WTC11 (cell line): ENCODE results near the gene PHAF1. TPM values are rescaled to one million over a fixed set of nuclear protein-coding genes. Genes with fewer than 3 reads are reported as not detected.
A peak's percentile ranks its signal among the peaks of the same experiment; 100 is the strongest.

Experiments used
- AFF4 ChIP-seq: sonication (generic); formaldehyde crosslinking; IDR thresholded peaks from 2 replicates; pipeline ENCODE4 v1.8.1; 2023; ENCODE audit warnings: mild to moderate bottlenecking, missing genetic modification reagents, borderline replicate concordance
- AR ChIP-seq: fragments of 250-450 bp; sonication (Bioruptor Pico); IDR thresholded peaks from 2 replicates; pipeline ENCODE4 v1.9.0; 2021; ENCODE audit warnings: mild to moderate bottlenecking
- ATF3 ChIP-seq: sonication (generic); formaldehyde crosslinking; conservative IDR thresholded peaks from 2 replicates; pipeline ENCODE4 v1.8.1; 2022; ENCODE audit warnings: mild to moderate bottlenecking, missing genetic modification reagents
- CTCF ChIP-seq: fragments of 200-600 bp; IDR thresholded peaks from 2 replicates; pipeline ENCODE4 v1.8.0; 2022; ENCODE audit warnings: antibody characterized with exemption
- E2F5 ChIP-seq: sonication (generic); formaldehyde crosslinking; IDR thresholded peaks from 2 replicates; pipeline ENCODE4 v1.8.1; 2022; ENCODE audit warnings: mild to moderate bottlenecking, moderate library complexity, missing genetic modification reagents
- EMX1 ChIP-seq: fragments of 250-450 bp; sonication (Bioruptor Pico); IDR thresholded peaks from 2 replicates; pipeline ENCODE4 v1.8.0; 2021; ENCODE audit warnings: mild to moderate bottlenecking
- ESRRA ChIP-seq: sonication (generic); formaldehyde crosslinking; IDR thresholded peaks from 2 replicates; pipeline ENCODE4 v1.8.1; 2022; ENCODE audit warnings: mild to moderate bottlenecking, missing genetic modification reagents, borderline replicate concordance
- FOXP1 ChIP-seq: sonication (generic); formaldehyde crosslinking; IDR thresholded peaks from 2 replicates; pipeline ENCODE4 v1.8.0; 2022; ENCODE audit warnings: missing genetic modification reagents, mild to moderate bottlenecking, moderate library complexity, borderline replicate concordance
- FOXP4 ChIP-seq: sonication (generic); formaldehyde crosslinking; IDR thresholded peaks from 2 replicates; pipeline ENCODE4 v1.8.0; 2022; ENCODE audit warnings: mild to moderate bottlenecking, missing genetic modification reagents
- IRF1 ChIP-seq: sonication (generic); formaldehyde crosslinking; IDR thresholded peaks from 2 replicates; pipeline ENCODE4 v1.8.0; 2023; ENCODE audit warnings: missing genetic modification reagents
- TCF7 ChIP-seq: sonication (generic); formaldehyde crosslinking; IDR thresholded peaks from 2 replicates; pipeline ENCODE4 v1.8.0; 2022; ENCODE audit warnings: mild to moderate bottlenecking, low read depth, missing genetic modification reagents, moderate library complexity
- ZNF219 ChIP-seq: sonication (generic); formaldehyde crosslinking; IDR thresholded peaks from 2 replicates; pipeline ENCODE4 v1.8.0; 2023; ENCODE audit warnings: missing genetic modification reagents, mild to moderate bottlenecking, borderline replicate concordance
- ZNF232 ChIP-seq: sonication (generic); formaldehyde crosslinking; IDR thresholded peaks from 2 replicates; pipeline ENCODE4 v1.8.0; 2022; ENCODE audit warnings: mild to moderate bottlenecking, missing genetic modification reagents
- ZSCAN18 ChIP-seq: fragments of 250-450 bp; sonication (Bioruptor Pico); IDR thresholded peaks from 2 replicates; pipeline ENCODE4 v2.1.2; 2022; ENCODE audit warnings: mild to moderate bottlenecking, moderate library complexity
- total RNA-seq: library from RNA; stranded (reverse); gene quantifications from 3 replicates; pipeline ENCODE4 v1.2.3, GENCODE V29; 2021
- TF ChIP-seq, protein P1 (sequence below): sonication (generic); formaldehyde crosslinking; IDR thresholded peaks from 2 replicates; pipeline ENCODE4 v1.8.0; 2022; ENCODE audit warnings: mild to moderate bottlenecking, missing genetic modification reagents
- TF ChIP-seq, protein P2 (sequence below): sonication (generic); formaldehyde crosslinking; IDR thresholded peaks from 2 replicates; pipeline ENCODE4 v1.8.1; 2022; ENCODE audit warnings: low read depth, missing genetic modification reagents, borderline replicate concordance
- TF ChIP-seq, protein P3 (sequence below): sonication (generic); formaldehyde crosslinking; IDR thresholded peaks from 2 replicates; pipeline ENCODE4 v1.8.0; 2023; ENCODE audit warnings: mild to moderate bottlenecking, missing genetic modification reagents

The PHAF1 gene
- total RNA-seq, 1 experiment from 2014 or later: 18.8 TPM

GRCh38 chr16:67150047-67150832 is 40.5 kb downstream of the PHAF1 start (continued):
- TF ChIP-seq AFF4 (CRISPR knock-in tag): no peak
- no peak for TF ChIP-seq TCF7 (CRISPR knock-in tag)
- peak; percentile 18; the same call in 1 of the 2 replicates for TF ChIP-seq EMX1 (CRISPR knock-in tag)
- peak; percentile 53; the same call in 1 of the 2 replicates for TF ChIP-seq ZNF232 (CRISPR knock-in tag)
- peak; percentile 86; the same call in 1 of the 2 replicates for TF ChIP-seq E2F5 (CRISPR knock-in tag)
- 0 out of 2 replicates have a peak, but pooled peaks have one; percentile 46 for TF ChIP-seq ATF3
- TF ChIP-seq ZNF219 (CRISPR knock-in tag): 0 out of 2 replicates have a peak, but pooled peaks have one; percentile 26
- TF ChIP-seq FOXP4 (CRISPR knock-in tag): peak; percentile 67; the same call in 1 of the 2 replicates
- TF ChIP-seq, protein P1, sequence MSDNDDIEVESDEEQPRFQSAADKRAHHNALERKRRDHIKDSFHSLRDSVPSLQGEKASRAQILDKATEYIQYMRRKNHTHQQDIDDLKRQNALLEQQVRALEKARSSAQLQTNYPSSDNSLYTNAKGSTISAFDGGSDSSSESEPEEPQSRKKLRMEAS: no peak
- TF ChIP-seq IRF1 (CRISPR knock-in tag): no peak
- TF ChIP-seq CTCF: peak; percentile 49
- TF ChIP-seq, protein P2, sequence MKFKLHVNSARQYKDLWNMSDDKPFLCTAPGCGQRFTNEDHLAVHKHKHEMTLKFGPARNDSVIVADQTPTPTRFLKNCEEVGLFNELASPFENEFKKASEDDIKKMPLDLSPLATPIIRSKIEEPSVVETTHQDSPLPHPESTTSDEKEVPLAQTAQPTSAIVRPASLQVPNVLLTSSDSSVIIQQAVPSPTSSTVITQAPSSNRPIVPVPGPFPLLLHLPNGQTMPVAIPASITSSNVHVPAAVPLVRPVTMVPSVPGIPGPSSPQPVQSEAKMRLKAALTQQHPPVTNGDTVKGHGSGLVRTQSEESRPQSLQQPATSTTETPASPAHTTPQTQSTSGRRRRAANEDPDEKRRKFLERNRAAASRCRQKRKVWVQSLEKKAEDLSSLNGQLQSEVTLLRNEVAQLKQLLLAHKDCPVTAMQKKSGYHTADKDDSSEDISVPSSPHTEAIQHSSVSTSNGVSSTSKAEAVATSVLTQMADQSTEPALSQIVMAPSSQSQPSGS (CRISPR knock-in tag): no peak
- TF ChIP-seq ZSCAN18: no peak
- TF ChIP-seq AR (CRISPR knock-in tag): no peak
- TF ChIP-seq, protein P3, sequence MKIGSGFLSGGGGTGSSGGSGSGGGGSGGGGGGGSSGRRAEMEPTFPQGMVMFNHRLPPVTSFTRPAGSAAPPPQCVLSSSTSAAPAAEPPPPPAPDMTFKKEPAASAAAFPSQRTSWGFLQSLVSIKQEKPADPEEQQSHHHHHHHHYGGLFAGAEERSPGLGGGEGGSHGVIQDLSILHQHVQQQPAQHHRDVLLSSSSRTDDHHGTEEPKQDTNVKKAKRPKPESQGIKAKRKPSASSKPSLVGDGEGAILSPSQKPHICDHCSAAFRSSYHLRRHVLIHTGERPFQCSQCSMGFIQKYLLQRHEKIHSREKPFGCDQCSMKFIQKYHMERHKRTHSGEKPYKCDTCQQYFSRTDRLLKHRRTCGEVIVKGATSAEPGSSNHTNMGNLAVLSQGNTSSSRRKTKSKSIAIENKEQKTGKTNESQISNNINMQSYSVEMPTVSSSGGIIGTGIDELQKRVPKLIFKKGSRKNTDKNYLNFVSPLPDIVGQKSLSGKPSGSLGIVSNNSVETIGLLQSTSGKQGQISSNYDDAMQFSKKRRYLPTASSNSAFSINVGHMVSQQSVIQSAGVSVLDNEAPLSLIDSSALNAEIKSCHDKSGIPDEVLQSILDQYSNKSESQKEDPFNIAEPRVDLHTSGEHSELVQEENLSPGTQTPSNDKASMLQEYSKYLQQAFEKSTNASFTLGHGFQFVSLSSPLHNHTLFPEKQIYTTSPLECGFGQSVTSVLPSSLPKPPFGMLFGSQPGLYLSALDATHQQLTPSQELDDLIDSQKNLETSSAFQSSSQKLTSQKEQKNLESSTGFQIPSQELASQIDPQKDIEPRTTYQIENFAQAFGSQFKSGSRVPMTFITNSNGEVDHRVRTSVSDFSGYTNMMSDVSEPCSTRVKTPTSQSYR (CRISPR knock-in tag): peak; percentile 30; the same call in 1 of the 2 replicates
- no peak for TF ChIP-seq ESRRA (CRISPR knock-in tag)
- TF ChIP-seq FOXP1 (CRISPR knock-in tag): peak; percentile 92
